Neural progenitor cell (in vitro differentiated cells): ENCODE measurements around the gene HOXC5.

ENCODE experiments used
- EZH2 ChIP-seq: fragments of 200-600 bp; sonication (generic); IDR thresholded peaks from 2 replicates; pipeline ENCODE4 v1.6.1; 2017; ENCODE audit warnings: antibody characterized with exemption, mild to moderate bottlenecking, moderate library complexity
- EZH2phosphoT487 ChIP-seq: fragments of 200-600 bp; sonication (generic); IDR thresholded peaks from 2 replicates; pipeline ENCODE4 v1.6.1; 2017; ENCODE audit warnings: antibody characterized with exemption
- TF ChIP-seq, protein P1 (sequence below): fragments of 200-600 bp; sonication (generic); IDR thresholded peaks from 2 replicates; pipeline ENCODE4 v1.5.1; 2017; ENCODE audit warnings: antibody characterized with exemption, mild to moderate bottlenecking

DNA sequence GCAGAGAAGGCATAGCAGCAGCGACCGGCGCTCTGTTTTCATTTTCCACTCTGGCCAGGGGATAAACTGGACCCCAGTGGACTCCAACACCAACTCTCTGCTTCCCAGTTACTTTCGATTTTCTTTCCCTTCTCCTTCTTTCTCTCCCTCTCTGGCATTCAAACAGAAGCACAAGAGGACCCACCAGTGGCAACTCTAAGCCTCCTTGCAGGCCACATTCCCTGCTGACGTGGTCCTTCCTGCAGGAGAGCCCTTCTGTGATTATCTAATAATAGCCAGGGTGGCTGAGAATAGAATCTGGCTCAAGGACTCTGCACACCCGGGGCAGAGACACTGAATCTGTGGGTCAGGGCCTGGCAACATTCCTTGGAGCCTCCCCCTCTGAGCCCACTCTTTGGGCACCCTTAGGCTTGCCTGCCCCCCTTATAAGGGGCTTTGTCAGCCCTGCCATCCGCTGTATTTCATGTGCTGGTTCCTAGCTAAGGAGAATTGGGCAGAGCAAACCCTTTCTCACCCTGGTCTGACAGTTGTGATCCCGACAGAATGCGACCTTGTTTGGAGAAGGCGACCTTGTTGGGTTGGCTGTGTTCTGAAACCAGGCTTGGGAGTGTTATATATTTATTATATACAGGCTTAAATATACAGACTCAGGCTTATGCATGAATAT lies 12.8 kb upstream of the HOXC5 start:
- TF ChIP-seq, protein P1, sequence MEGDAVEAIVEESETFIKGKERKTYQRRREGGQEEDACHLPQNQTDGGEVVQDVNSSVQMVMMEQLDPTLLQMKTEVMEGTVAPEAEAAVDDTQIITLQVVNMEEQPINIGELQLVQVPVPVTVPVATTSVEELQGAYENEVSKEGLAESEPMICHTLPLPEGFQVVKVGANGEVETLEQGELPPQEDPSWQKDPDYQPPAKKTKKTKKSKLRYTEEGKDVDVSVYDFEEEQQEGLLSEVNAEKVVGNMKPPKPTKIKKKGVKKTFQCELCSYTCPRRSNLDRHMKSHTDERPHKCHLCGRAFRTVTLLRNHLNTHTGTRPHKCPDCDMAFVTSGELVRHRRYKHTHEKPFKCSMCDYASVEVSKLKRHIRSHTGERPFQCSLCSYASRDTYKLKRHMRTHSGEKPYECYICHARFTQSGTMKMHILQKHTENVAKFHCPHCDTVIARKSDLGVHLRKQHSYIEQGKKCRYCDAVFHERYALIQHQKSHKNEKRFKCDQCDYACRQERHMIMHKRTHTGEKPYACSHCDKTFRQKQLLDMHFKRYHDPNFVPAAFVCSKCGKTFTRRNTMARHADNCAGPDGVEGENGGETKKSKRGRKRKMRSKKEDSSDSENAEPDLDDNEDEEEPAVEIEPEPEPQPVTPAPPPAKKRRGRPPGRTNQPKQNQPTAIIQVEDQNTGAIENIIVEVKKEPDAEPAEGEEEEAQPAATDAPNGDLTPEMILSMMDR: no peak
- TF ChIP-seq EZH2 (no peak), EZH2phosphoT487 (no peak)
